Body of pancreas (tissue), 4 donors: ENCODE results near the gene PKD1L1. TPM values are rescaled to one million over a fixed set of nuclear protein-coding genes. Genes with fewer than 3 reads are reported as not detected.
A peak's percentile ranks its signal among the peaks of the same experiment; 100 is the strongest.

Experiments used
- ATAC-seq: fragments of 150-250 bp; one replicate; pipeline ENCODE4 v1.9.1; 2016
- DNase-seq, 4 donors: peaks; one replicate each; pipeline ENCODE4 v3.0.0-alpha.2; 2019
- H3K27ac ChIP-seq, 4 donors: fragments of 200-600 bp; sonication (generic); 1 replicate in 3 of 4; 2 replicates in 1 of 4; pipeline versions ENCODE4 v1.5.1 to v1.6.1; 2016 to 2019; ENCODE audit warnings: mild to moderate bottlenecking in 1 of 4, mixed read lengths in 1 of 4, moderate library complexity in 1 of 4
- H3K27me3 ChIP-seq, 2 donors: fragments of 200-600 bp; sonication (generic); one replicate each; pipeline ENCODE4 v1.6.0; 2016; ENCODE audit warnings: mild to moderate bottlenecking in 1 of 2
- H3K36me3 ChIP-seq, 2 donors: fragments of 200-600 bp; sonication (generic); replicated peaks in 1 of 2; 2 replicates each; pipeline ENCODE4 v1.5.1; 2016; ENCODE audit warnings: low read depth in 2 of 2; ENCODE audit not compliant: insufficient read depth in 1 of 2
- H3K4me1 ChIP-seq: fragments of 200-600 bp; sonication (generic); one replicate; pipeline ENCODE4 v1.6.0; 2016
- H3K4me3 ChIP-seq, 2 donors: fragments of 200-600 bp; sonication (generic); 1 replicate in 1 of 2; 2 replicates in 1 of 2; pipeline ENCODE4 v1.5.1; 2016 to 2019
- H3K9me3 ChIP-seq, 3 donors: fragments of 200-600 bp; sonication (generic); 1 replicate in 2 of 3; 2 replicates in 1 of 3; pipeline ENCODE4 v1.5.1; 2016
- POLR2A ChIP-seq, 3 donors: fragments of 450-650 bp; IDR thresholded peaks; one replicate each; pipeline ENCODE4 v1.6.1; 2016; ENCODE audit warnings: antibody characterized with exemption in 3 of 3, mild to moderate bottlenecking in 2 of 3
- WGBS, 2 donors: methylation state at CpG; one replicate each; pipeline ENCODE4 v1.1.5; 2017; 5-methylcytosine and 5-hydroxymethylcytosine counted together
- intact Hi-C: fragments of 100-400 bp; cut with DNase I; formaldehyde crosslinking; loops from one replicate; pipeline ENCODE4 v1.15.1; 2023
- total RNA-seq, 2 donors: library from RNA; depleted of rRNA; stranded (reverse); fragments of >200 nt; gene quantifications; one replicate each; pipeline ENCODE4 v1.1.0, GENCODE V29; 2016
- TF ChIP-seq, protein P1 (sequence below), 7 experiments: fragments of 450-650 bp in 4 of 7; fragments of 200-600 bp in 3 of 7; sonication (generic) in 3 of 7; IDR thresholded peaks; one replicate each; pipeline ENCODE4 v1.5.1; 2016 to 2019; ENCODE audit warnings: antibody characterized with exemption in 7 of 7

The PKD1L1 gene, protein sequence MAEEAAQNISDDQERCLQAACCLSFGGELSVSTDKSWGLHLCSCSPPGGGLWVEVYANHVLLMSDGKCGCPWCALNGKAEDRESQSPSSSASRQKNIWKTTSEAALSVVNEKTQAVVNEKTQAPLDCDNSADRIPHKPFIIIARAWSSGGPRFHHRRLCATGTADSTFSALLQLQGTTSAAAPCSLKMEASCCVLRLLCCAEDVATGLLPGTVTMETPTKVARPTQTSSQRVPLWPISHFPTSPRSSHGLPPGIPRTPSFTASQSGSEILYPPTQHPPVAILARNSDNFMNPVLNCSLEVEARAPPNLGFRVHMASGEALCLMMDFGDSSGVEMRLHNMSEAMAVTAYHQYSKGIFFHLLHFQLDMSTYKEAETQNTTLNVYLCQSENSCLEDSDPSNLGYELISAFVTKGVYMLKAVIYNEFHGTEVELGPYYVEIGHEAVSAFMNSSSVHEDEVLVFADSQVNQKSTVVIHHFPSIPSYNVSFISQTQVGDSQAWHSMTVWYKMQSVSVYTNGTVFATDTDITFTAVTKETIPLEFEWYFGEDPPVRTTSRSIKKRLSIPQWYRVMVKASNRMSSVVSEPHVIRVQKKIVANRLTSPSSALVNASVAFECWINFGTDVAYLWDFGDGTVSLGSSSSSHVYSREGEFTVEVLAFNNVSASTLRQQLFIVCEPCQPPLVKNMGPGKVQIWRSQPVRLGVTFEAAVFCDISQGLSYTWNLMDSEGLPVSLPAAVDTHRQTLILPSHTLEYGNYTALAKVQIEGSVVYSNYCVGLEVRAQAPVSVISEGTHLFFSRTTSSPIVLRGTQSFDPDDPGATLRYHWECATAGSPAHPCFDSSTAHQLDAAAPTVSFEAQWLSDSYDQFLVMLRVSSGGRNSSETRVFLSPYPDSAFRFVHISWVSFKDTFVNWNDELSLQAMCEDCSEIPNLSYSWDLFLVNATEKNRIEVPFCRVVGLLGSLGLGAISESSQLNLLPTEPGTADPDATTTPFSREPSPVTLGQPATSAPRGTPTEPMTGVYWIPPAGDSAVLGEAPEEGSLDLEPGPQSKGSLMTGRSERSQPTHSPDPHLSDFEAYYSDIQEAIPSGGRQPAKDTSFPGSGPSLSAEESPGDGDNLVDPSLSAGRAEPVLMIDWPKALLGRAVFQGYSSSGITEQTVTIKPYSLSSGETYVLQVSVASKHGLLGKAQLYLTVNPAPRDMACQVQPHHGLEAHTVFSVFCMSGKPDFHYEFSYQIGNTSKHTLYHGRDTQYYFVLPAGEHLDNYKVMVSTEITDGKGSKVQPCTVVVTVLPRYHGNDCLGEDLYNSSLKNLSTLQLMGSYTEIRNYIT (N-terminal part only)
- 1 to 10 TPM in 1 of 2 donors, under 1 TPM in 1; 0.26 to 4.0 TPM for total RNA-seq

GRCh38 chr7:47948141-47948790, at the start of gene PKD1L1:
PKD1L1 (minus strand) TSS chr7:47948466; CDS start chr7:47948440, 26 bp downstream.
- no peak for TF ChIP-seq POLR2A (IDR thresholded peaks at IDR 0.05)
- TF ChIP-seq, protein P1, sequence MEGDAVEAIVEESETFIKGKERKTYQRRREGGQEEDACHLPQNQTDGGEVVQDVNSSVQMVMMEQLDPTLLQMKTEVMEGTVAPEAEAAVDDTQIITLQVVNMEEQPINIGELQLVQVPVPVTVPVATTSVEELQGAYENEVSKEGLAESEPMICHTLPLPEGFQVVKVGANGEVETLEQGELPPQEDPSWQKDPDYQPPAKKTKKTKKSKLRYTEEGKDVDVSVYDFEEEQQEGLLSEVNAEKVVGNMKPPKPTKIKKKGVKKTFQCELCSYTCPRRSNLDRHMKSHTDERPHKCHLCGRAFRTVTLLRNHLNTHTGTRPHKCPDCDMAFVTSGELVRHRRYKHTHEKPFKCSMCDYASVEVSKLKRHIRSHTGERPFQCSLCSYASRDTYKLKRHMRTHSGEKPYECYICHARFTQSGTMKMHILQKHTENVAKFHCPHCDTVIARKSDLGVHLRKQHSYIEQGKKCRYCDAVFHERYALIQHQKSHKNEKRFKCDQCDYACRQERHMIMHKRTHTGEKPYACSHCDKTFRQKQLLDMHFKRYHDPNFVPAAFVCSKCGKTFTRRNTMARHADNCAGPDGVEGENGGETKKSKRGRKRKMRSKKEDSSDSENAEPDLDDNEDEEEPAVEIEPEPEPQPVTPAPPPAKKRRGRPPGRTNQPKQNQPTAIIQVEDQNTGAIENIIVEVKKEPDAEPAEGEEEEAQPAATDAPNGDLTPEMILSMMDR (IDR thresholded peaks at IDR 0.05) = no peak
- ATAC-seq (no peak), DNase-seq (no peak)
- Histone ChIP-seq H3K4me1 (no peaks in the 10 kb centered on the region), H3K9me3 (no peaks in the 10 kb centered on the region), H3K27me3 (no peaks in the 10 kb centered on the region), H3K4me3 (no peak within 1 kb of the TSS), H3K27ac (no peak within 1 kb of the TSS), H3K36me3 (no peaks in the 10 kb centered on the region)
- WGBS, 2 donors = 78 to 85% methylated on average over 7 of the region's 7 CpGs
- intact Hi-C loops = no loop called here

DNA sequence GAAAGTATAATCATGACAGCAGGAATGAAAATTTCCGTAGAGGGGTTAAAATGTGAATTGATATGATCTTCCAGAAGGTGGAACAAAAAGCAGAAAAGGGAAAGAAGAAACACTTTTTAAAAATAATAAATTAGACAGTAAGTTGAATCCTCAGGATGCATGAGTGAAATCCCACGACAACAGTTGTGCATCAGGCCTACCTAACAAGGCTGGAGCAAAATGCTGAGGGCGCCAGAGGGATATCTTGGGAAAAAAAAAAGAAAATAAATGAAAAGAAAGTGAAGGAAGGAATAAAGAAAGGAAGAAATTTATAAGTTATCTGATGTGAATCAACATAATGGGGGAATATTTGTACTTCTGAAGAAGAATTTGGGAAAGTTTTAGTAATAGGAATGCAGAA, 44.2 kb upstream of the PKD1L1 start:
- no peak for TF ChIP-seq POLR2A (IDR thresholded peaks at IDR 0.05)
- TF ChIP-seq, protein P1 (IDR thresholded peaks at IDR 0.05) = no peak
- 68 to 84% methylated on average over 3 of the region's 3 CpGs for WGBS, 2 donors
- Histone ChIP-seq H3K9me3 (no peaks in the 10 kb centered on the region), H3K4me1 (peaks cover 10% of the 10 kb centered on the region), H3K27ac (peak overlapping the region in 3 of 4 donors; percentile 40 to 75 (median 63)), H3K4me3 (no peak overlapping the region), H3K27me3 (no peaks in the 10 kb centered on the region), H3K36me3 (no peaks in the 10 kb centered on the region)
- ATAC-seq (no peak), DNase-seq (no peak)
- intact Hi-C loops = no loop called here

GRCh38 chr7:47991741-47992311, 43.6 kb upstream of the PKD1L1 start:
- H3K27ac ChIP-seq = peak overlapping the region; percentile 15 to 75 (median 52)
- H3K4me1 ChIP-seq = peaks cover 10% of the 10 kb centered on the region
- no peaks in the 10 kb centered on the region for H3K9me3 ChIP-seq
- DNase-seq (peak; percentile 79 to 88 (median 84)), ATAC-seq (peak; percentile 95)
- 7% methylated on average over 13 to 26 of the region's 26 CpGs for WGBS, 2 donors
- intact Hi-C loops = no loop called here
- no peaks in the 10 kb centered on the region for H3K36me3 ChIP-seq
- TF ChIP-seq, protein P1 (IDR thresholded peaks at IDR 0.05) = peak; percentile 19 to 77 (median 62)
- peak in 2 of 3 donors; percentile 15 to 26 for TF ChIP-seq POLR2A (IDR thresholded peaks at IDR 0.05)
- no peaks in the 10 kb centered on the region for H3K27me3 ChIP-seq
- peak overlapping the region; percentile 19 to 31 for H3K4me3 ChIP-seq

GRCh38 chr7:47991270-47991669, 43.0 kb upstream of the PKD1L1 start:
- H3K4me1 ChIP-seq = peaks cover 10% of the 10 kb centered on the region
- intact Hi-C loops = no loop called here
- H3K4me3 ChIP-seq = no peak overlapping the region
- WGBS, 2 donors = 88 to 96% methylated on average over 1 of the region's 1 CpG
- TF ChIP-seq POLR2A (IDR thresholded peaks at IDR 0.05) = no peak
- TF ChIP-seq, protein P1 (IDR thresholded peaks at IDR 0.05) = no peak
- no peaks in the 10 kb centered on the region for H3K36me3 ChIP-seq
- peak overlapping the region in 2 of 4 donors; percentile 63 to 75 for H3K27ac ChIP-seq
- no peaks in the 10 kb centered on the region for H3K27me3 ChIP-seq
- no peaks in the 10 kb centered on the region for H3K9me3 ChIP-seq
- DNase-seq (no peak), ATAC-seq (no peak)
